GM12891 (cell line): ENCODE results near the gene SNRPA.

Source experiments
- PAX5 ChIP-seq: IDR thresholded peaks from 2 replicates; pipeline ENCODE4 v1.6.1; 2011; ENCODE audit warnings: low read length, moderate library complexity, mild to moderate bottlenecking; ENCODE audit not compliant: insufficient read depth, severe bottlenecking
- POLR2A ChIP-seq: IDR thresholded peaks from 2 replicates; pipeline ENCODE4 v1.6.1; 2011; ENCODE audit warnings: low read depth, low read length, control low read depth
- POLR2AphosphoS5 ChIP-seq: IDR thresholded peaks from 2 replicates; pipeline ENCODE4 v1.6.1; 2011; ENCODE audit warnings: low read depth, low read length, control low read depth
- SPI1 ChIP-seq: IDR thresholded peaks from 2 replicates; pipeline ENCODE4 v1.6.1; 2011; ENCODE audit warnings: low read depth, low read length, control low read depth

DNA sequence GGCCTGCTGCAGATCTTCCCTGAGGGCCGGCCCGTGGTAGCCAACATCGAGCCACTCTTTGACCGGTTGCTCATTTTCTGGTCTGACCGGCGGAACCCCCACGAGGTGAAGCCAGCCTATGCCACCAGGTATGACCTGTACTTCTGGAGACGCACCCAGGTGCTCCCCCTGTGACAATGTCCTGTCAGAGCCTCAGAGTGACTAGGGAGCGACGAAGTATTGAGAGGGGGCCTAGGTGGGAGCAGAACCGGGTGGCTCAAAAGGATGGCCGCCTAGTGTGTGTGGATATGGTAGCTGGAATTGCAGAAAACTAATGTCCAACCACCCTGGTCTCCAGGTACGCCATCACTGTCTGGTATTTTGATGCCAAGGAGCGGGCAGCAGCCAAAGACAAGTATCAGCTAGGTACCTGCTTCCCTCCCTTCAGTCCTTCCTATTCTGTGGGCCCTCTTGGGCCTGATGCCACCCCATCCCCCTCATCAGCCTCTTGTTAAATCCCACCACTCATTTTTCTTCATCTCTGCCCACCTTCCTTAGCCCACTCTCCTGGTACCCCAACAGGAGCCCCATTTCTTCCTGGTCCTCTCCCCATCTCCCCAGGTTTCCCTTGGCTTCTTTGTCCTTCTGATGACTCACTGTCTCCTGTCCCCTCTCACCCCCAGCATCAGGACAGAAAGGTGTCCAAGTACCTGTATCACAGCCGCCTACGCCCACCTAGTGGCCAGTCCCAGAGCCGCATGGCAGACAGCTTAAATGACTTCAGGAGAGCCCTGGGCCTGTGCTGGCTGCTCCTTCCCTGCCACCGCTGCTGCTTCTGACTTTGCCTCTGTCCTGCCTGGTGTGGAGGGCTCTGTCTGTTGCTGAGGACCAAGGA lies 56.4 kb downstream of the SNRPA start:
- TF ChIP-seq SPI1 (no peak), POLR2AphosphoS5 (no peak), POLR2A (0 out of 2 replicates have a peak, but pooled peaks have one; percentile 8), PAX5 (no peak)
